GM21526 (cell line): Measurements from ENCODE around the gene PLCB1.
"Not testable (repeated sequence)": the region's sequence is repeated elsewhere in the genome, so short reads cannot be mapped to it uniquely, and the experiment has no call there.

ENCODE experiments used
- ATAC-seq: cut with Tn5 transposase; IDR thresholded peaks from one replicate; pipeline ENCODE4 v1.9.1; 2021; ENCODE audit warnings: moderate library complexity; ENCODE audit not compliant: unreplicated experiment, low FRiP score

The PLCB1 gene

DNA sequence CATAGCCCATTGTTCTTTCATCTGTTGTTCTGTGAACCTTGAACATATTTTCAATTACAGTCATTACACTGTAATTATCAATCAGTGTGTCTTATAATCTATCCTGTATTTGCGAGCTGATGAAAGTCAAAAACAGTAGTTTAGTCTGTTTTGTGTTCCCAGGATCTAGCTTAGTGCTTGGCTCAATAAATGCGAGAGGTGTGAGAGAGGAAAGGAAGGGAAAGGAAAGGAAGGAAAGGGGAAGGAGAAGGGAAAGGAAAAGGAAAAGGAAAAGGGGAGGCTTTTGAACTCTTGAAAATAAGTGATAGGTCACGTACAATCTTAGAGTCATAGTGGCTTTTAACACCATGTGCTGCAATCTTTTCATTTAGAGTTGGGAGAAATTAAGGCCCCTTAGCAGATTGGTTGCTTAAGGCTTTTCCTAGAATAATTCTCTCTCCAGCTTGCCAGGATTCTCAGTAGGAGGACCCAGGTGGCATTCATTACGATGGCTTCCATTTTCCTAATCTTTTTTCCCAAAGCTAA is 503.0 kb downstream of the PLCB1 start:
- ATAC-seq, result no peak

DNA sequence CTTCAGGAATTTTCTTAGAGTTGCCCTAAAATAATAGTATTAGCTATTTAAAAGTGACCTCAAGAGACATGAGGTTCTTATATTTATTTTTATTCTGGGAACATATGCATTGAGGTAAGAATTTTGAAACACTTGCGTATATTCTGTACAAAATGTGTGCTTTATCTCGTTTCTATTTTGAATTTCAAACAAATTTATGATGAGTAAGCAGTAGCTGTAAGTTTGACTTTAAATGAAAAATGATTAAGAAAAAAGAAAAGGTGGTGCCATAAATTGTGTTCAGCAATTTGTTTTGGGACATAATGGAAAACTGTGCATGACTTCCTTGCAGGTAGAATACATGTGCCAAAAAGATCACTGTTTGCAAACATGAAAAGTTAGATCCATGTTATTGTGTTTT is 503.8 kb downstream of the PLCB1 start:
- ATAC-seq, result no peak

GRCh38 chr20:8639112-8639778 is 507.2 kb downstream of the PLCB1 start:
- no peak for ATAC-seq

DNA sequence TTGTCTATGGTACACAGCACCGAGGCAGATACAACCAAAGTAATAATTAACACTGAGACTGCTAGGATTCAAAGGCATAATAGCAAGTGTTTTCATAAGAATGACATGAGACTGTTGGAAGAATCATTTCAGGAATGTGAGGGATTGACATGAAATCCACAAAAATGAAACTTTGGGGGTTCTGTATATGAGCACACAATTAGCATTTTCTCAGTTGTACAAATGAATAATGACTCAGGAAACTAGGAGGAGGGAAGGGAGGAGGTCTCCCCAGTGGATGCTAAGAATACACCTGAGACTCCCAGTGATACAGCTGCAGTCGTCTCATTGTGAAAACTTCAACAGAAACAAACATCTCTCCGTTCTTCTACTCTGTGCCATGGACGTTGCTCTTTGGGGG is 508.4 kb downstream of the PLCB1 start:
- ATAC-seq, result no peak

GRCh38 chr20:8642247-8642646 is 510.2 kb downstream of the PLCB1 start:
- no peak for ATAC-seq

DNA sequence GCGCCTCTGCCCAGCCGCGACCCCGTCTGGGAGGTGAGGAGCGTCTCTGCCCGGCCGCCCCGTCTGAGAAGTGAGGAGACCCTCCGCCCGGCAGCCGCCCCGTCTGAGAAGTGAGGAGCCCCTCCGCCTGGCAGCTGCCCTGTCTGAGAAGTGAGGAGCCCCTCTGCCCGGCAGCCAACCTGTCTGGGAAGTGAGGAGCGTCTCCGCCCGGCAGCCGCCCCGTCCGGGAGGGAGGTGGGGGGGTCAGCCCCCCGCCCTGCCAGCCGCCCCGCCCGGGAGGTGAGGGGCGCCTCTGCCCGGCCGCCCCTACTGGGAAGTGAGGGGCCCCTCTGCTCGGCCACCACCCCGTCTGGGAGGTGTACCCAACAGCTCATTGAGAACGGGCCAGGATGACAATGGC is 512.4 kb downstream of the PLCB1 start:
- ATAC-seq, result not testable (repeated sequence)

- ATAC-seq, result no peak
These were observed 513.3 kb downstream of the PLCB1 start for GRCh38 chr20:8645326-8645725.

DNA sequence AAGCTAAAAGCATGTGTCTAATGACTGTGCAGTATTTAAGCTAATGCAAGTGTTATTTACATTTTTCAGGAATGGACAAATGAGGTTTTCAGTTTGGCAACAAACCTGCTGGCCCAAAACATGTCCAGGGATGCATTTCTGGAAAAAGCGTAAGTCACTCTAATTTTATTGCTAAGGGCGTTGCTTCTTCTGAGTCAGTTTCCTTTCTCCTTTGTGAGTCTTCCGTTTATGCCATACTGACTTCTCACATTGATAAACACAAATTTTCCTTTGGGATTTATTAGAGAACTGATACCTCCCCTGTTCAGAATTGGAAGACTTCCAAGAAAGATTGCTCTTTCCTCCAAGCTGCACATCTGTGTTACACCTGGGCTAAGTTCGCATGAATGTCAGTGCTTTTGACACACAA is 514.0 kb downstream of the PLCB1 start:
- ATAC-seq, result no peak

- no peak for ATAC-seq
These were observed 514.6 kb downstream of the PLCB1 start for GRCh38 chr20:8646716-8647115.

GRCh38 chr20:8647961-8648441 is 515.9 kb downstream of the PLCB1 start:
- no peak for ATAC-seq

- no peak for ATAC-seq
These were observed 516.4 kb downstream of the PLCB1 start for GRCh38 chr20:8648466-8648865.

DNA sequence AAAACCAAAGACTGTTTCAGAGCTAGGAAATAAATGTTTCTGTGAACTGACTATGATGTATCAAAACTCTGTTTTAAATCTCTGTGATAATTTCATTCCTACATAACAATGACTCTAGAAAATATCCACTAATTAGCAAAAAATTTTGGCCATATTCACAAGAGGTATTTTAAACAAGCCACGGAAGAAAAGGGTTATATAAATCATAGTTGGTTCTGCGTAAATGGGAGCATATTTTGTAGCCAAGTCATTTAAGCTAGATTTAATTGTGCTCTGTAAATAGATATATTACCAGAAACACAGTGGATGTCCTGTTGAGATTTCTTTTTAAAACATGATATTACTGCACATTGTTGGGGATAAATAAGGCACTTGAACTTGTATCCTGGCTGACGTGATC is 520.3 kb downstream of the PLCB1 start:
- no peak for ATAC-seq

GRCh38 chr20:8654486-8654885 is 522.4 kb downstream of the PLCB1 start:
- ATAC-seq, result no peak

DNA sequence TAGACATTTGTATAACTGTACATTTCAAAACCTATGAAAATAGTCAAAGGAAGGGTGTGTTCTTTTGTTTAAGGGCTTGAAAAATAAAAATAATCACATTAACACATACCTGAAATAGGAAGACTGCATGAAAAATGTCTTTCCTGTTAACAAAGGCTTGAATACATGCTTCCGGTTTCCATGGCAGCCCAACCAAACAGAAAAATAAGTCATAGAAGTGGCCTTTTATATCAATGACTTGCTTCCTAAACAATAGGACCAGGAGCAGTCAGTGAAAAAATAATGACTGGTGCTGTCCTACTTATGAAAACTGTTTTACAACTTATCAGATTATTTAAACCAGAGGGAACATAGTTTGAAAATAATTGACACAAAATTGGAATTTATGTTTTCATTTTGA is 524.3 kb downstream of the PLCB1 start:
- no peak for ATAC-seq

- no peak for ATAC-seq
These were observed 525.6 kb downstream of the PLCB1 start for GRCh38 chr20:8657664-8658063.

DNA sequence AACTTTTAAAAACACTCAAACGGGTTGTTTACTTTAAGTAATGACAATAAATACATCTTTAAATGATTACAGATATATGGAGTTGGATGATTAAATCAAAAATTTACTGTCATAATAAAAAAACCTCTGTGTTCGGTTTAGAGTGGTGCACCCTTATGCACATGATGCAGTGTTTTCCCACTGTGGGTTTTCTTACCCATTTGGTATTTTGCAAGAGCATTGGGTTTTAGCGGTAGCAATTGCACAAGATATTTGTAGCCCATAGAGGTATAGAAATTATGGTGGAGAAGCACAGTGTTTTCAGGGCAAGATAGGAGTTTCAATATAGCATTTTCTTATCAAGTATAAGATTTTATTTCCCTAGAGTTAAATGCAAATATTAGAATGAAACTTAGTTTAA is 526.0 kb downstream of the PLCB1 start:
- no peak for ATAC-seq

GRCh38 chr20:8661229-8661952 is 529.3 kb downstream of the PLCB1 start:
- no peak for ATAC-seq

- no peak for ATAC-seq
These were observed 530.4 kb downstream of the PLCB1 start for GRCh38 chr20:8662433-8662954.

GRCh38 chr20:8663424-8663823 is 531.4 kb downstream of the PLCB1 start:
- no peak for ATAC-seq

DNA sequence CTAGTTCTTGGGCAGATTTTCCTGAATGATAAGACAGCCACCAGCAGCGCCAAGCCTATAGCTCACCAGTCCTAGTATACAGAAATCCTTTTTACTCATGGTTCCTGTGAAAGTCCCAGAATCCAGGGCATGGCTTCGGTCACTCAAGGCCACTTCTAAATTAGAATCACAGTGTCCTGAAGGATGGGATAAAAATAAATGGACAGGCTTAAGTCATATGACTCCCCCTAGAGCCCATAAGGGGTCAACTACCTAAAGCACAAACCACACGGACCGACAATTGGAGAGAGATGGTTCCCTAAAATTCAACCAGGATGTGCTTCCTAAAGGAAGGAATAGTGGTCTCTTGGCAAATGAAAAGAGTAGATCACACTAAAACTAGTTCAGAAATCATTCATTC is 532.7 kb downstream of the PLCB1 start:
- ATAC-seq, result no peak

GRCh38 chr20:8667306-8667705 is 535.2 kb downstream of the PLCB1 start:
- no peak for ATAC-seq
